Activated CD8-positive, alpha-beta T cell treated with anti-CD3 and anti-CD28 coated beads, Interleukin-2, amount 10 ng/mL, durations not matched to agents 7 days and 5 days (primary cell): ENCODE data around the gene EIF4E2. TPM values are rescaled to one million over a fixed set of nuclear protein-coding genes. Genes with fewer than 3 reads are reported as not detected.

Experiments used
- ATAC-seq: fragments of 150-1000 bp; cut with Tn5 transposase; one replicate; pipeline ENCODE4 v1.10.0; 2021; ENCODE audit warnings: moderate library complexity
- CTCF ChIA-PET: fragments of 350-600 bp; sonication (Branson Sonifier 250); formaldehyde crosslinking; loops from one replicate; lab custom pipeline; 2021; ENCODE audit warnings: antibody characterized with exemption; lab: Charles Lee
- POLR2A ChIA-PET: fragments of 350-600 bp; sonication (Branson Sonifier 250); formaldehyde crosslinking; loops from one replicate; lab custom pipeline; 2021; ENCODE audit warnings: antibody characterized with exemption; lab: Charles Lee
- DNase-seq: peaks from one replicate; pipeline ENCODE4 v3.0.0-alpha.2; 2020
- H3K27ac Mint-ChIP-seq: one replicate; pipeline ENCODE4 v1.8.0; 2021; ENCODE audit warnings: mild to moderate bottlenecking, mixed read lengths
- H3K27me3 Mint-ChIP-seq: one replicate; pipeline ENCODE4 v1.8.0; 2021; ENCODE audit warnings: low read depth, mixed read lengths
- H3K36me3 Mint-ChIP-seq: one replicate; pipeline ENCODE4 v1.8.0; 2021; ENCODE audit warnings: low read depth, mixed read lengths
- H3K4me1 Mint-ChIP-seq: one replicate; pipeline ENCODE4 v1.8.0; 2021; ENCODE audit warnings: low read depth, mixed read lengths
- H3K4me3 Mint-ChIP-seq: one replicate; pipeline ENCODE4 v1.8.0; 2021; ENCODE audit warnings: mild to moderate bottlenecking, mixed read lengths
- H3K9me3 Mint-ChIP-seq: one replicate; pipeline ENCODE4 v1.8.0; 2022; ENCODE audit warnings: mixed read lengths; ENCODE audit not compliant: insufficient read depth
- total RNA-seq, 2 experiments: library from RNA; stranded (reverse); gene quantifications; one replicate each; pipeline ENCODE4 v1.2.3, GENCODE V29; 2021

The EIF4E2 gene
- total RNA-seq, 2 experiments from 2014 or later: 68.5 to 76.7 TPM

DNA sequence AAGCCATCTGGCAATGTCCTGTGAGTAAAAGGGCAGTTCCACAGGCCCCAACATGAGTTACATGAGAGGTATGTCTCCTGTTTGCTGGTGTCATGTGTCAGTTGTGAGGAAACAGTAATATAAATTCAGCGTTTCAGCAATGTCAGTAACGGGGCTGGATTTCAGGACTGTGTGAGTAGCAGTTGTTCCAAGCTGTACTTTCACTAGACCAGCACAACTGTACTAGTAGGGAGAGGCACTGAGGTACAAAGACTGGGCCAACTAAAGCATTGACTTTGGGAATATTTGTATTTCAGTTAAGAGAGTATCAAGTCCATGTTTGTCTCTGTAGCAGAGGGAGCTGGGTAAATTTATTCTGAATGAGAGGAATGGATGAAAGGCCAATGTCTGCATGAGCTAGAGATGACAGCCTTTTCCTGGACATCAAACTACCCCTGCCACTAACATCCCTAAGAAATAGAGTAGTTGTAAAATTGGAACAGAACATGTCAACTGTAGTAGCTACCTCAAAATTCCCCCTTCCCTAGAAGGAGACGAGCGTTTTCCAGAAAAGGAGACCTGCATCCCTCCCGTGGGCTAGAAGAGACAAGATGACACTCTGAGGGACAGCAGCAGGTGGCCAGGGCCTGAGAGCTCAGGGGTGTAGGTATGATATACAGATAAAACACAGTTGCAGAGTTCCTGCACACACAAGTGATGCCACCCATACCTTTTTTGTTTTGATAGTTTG is 24.4 kb downstream of the EIF4E2 start:
- DNase-seq (no peak), ATAC-seq (no peak)
- POLR2A ChIA-PET: no interaction called here
- H3K36me3 Mint-ChIP-seq: peaks cover 34% of the 10 kb centered on the region
- peaks cover 5% of the 10 kb centered on the region for H3K4me1 Mint-ChIP-seq
- H3K27ac Mint-ChIP-seq: no peak overlapping the region
- H3K27me3 Mint-ChIP-seq: no peaks in the 10 kb centered on the region
- no peaks in the 10 kb centered on the region for H3K9me3 Mint-ChIP-seq
- CTCF ChIA-PET: interaction anchor here (1.3 kb wide), 1 partner anchor 12 kb away, joined by 3 read pairs; no protein-coding TSS in a partner anchor
- H3K4me3 Mint-ChIP-seq: no peak overlapping the region

DNA sequence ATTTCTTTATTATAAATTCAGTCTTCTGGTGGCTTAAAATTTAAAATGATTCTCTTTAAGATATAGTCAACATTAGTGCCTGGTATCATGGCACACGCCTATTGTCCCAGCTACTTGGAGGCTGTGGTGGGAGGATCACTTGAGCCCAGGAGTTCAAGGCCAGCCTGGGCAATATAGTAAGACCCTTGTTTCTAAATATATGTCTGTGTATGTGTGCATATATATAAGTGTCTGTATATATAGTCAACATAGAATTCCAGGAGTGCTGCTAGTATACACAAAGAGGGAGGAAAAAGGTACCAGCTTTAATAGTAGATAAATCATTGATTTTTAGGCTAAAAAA is 24.9 kb downstream of the EIF4E2 start:
- ChIA-PET CTCF (no interaction called here), POLR2A (no interaction called here)
- Mint-ChIP-seq H3K4me1 (peaks cover 11% of the 10 kb centered on the region), H3K9me3 (no peaks in the 10 kb centered on the region), H3K27me3 (no peaks in the 10 kb centered on the region), H3K27ac (no peak overlapping the region), H3K36me3 (peaks cover 35% of the 10 kb centered on the region), H3K4me3 (no peak overlapping the region)
- no peak for DNase-seq
- no peak for ATAC-seq

DNA sequence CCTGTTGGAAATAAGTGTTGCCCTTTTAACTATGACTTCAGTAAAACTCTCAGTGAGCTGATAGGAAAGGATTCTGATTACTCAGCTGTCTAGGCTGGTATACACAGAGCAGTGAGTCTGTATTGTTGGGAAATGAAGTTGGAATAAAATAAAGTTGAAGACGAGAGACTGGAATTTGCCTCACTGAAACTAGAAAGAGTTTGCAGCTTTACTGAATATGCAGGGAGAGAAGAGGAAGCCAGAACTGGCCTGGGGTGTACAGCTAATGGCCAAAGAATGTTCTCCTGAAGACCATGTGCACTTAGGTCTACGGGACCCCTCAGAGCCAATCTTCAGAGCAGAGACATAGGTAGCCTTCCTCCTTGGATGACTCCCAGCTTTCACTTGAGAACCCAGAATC is 26.5 kb downstream of the EIF4E2 start:
- ChIA-PET CTCF (interaction anchor here (1.0 kb wide), 1 partner anchor 13 kb away, joined by 4 read pairs; no protein-coding TSS in a partner anchor), POLR2A (interaction anchor here (0.9 kb wide), 1 partner anchor 22 kb away, joined by 3 read pairs; no protein-coding TSS in a partner anchor)
- no peak overlapping the region for H3K27ac Mint-ChIP-seq
- DNase-seq (no peak), ATAC-seq (no peak)
- no peaks in the 10 kb centered on the region for H3K27me3 Mint-ChIP-seq
- no peaks in the 10 kb centered on the region for H3K9me3 Mint-ChIP-seq
- H3K4me3 Mint-ChIP-seq: no peak overlapping the region
- peaks cover 38% of the 10 kb centered on the region for H3K36me3 Mint-ChIP-seq
- H3K4me1 Mint-ChIP-seq: peaks cover 22% of the 10 kb centered on the region

- H3K4me1 Mint-ChIP-seq: peaks cover 22% of the 10 kb centered on the region
- ATAC-seq: no peak
- ChIA-PET CTCF (interaction anchor here (1.0 kb wide), 1 partner anchor 14 kb away, joined by 4 read pairs; no protein-coding TSS in a partner anchor), POLR2A (interaction anchor here (0.9 kb wide), 1 partner anchor 23 kb away, joined by 3 read pairs; no protein-coding TSS in a partner anchor)
- no peaks in the 10 kb centered on the region for H3K9me3 Mint-ChIP-seq
- peaks cover 36% of the 10 kb centered on the region for H3K36me3 Mint-ChIP-seq
- no peak overlapping the region for H3K4me3 Mint-ChIP-seq
- no peak overlapping the region for H3K27ac Mint-ChIP-seq
- DNase-seq: no peak
- H3K27me3 Mint-ChIP-seq: no peaks in the 10 kb centered on the region
Observed at GRCh38 chr2:232577841-232578240, 27.4 kb downstream of the EIF4E2 start.

DNA sequence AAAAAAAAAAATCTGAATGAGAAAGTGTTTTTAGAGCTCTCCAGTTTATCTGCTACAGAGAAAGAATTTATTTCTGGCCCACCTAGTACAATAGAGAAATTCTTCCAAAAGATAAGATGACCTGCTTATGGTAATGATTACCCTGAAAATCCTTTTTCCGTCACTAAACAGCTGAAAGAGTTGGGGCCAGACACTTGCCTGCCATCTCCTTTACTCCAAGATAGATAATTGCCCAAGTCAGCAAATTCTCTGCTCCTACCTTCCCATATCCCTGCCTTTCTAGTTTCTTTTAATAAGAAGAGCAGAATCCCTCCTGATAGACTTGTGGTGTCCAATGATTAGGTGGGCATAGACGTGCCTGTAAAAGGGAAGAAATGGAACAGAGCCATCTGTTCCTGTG is 28.1 kb downstream of the EIF4E2 start:
- no peaks in the 10 kb centered on the region for H3K9me3 Mint-ChIP-seq
- no peak overlapping the region for H3K4me3 Mint-ChIP-seq
- no peak for ATAC-seq

GRCh38 chr2:232580648-232580981 is 30.1 kb downstream of the EIF4E2 start:
- ATAC-seq (no peak), DNase-seq (no peak)
- Mint-ChIP-seq H3K4me3 (no peak overlapping the region), H3K4me1 (peaks cover 22% of the 10 kb centered on the region), H3K36me3 (peaks cover 21% of the 10 kb centered on the region), H3K27me3 (no peaks in the 10 kb centered on the region), H3K27ac (no peak overlapping the region), H3K9me3 (no peaks in the 10 kb centered on the region)
- ChIA-PET CTCF (no interaction called here), POLR2A (no interaction called here)

More for the DNA sequence above, 28.1 kb downstream of the EIF4E2 start:
- ChIA-PET CTCF (no interaction called here), POLR2A (interaction anchor here (0.6 kb wide), 2 partner anchors 119 to 328 kb away, joined by 3 to 6 read pairs; no protein-coding TSS in a partner anchor)
- DNase-seq: no peak
- H3K36me3 Mint-ChIP-seq: peaks cover 31% of the 10 kb centered on the region
- H3K27ac Mint-ChIP-seq: no peak overlapping the region
- H3K4me1 Mint-ChIP-seq: peaks cover 22% of the 10 kb centered on the region
- no peaks in the 10 kb centered on the region for H3K27me3 Mint-ChIP-seq

- H3K27me3 Mint-ChIP-seq: no peaks in the 10 kb centered on the region
- H3K36me3 Mint-ChIP-seq: peaks cover 21% of the 10 kb centered on the region
- ATAC-seq (no peak), DNase-seq (no peak)
- H3K4me3 Mint-ChIP-seq: no peak overlapping the region
- CTCF ChIA-PET: no interaction called here
- no peaks in the 10 kb centered on the region for H3K9me3 Mint-ChIP-seq
- peaks cover 22% of the 10 kb centered on the region for H3K4me1 Mint-ChIP-seq
- H3K27ac Mint-ChIP-seq: no peak overlapping the region
- POLR2A ChIA-PET: no interaction called here
Observed at GRCh38 chr2:232581725-232582124, 31.2 kb downstream of the EIF4E2 start.

DNA sequence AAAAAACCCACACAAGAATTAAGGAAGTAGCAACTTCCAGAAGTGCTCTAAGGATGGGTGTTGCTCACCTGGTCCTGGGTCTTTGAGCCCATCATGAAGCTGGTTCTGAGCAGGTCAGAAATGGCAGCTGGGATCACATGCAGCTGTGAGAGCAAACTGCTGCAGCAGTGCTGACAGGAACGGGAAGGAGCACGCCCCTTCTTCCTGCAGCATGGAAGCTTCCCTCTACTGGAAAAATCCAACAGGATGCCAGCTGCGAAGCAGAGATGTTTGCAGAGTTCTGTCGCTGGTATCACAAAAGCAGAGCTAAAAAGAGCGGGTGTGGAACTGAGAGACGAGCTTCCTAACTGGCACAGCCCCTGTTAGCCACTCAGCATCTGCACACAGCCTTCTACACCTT is 33.7 kb downstream of the EIF4E2 start:
- Mint-ChIP-seq H3K27ac (no peak overlapping the region), H3K36me3 (peaks cover 14% of the 10 kb centered on the region), H3K4me1 (peaks cover 22% of the 10 kb centered on the region), H3K4me3 (no peak overlapping the region), H3K9me3 (no peaks in the 10 kb centered on the region), H3K27me3 (no peaks in the 10 kb centered on the region)
- POLR2A ChIA-PET: no interaction called here
- ATAC-seq (no peak), DNase-seq (no peak)
- CTCF ChIA-PET: no interaction called here

DNA sequence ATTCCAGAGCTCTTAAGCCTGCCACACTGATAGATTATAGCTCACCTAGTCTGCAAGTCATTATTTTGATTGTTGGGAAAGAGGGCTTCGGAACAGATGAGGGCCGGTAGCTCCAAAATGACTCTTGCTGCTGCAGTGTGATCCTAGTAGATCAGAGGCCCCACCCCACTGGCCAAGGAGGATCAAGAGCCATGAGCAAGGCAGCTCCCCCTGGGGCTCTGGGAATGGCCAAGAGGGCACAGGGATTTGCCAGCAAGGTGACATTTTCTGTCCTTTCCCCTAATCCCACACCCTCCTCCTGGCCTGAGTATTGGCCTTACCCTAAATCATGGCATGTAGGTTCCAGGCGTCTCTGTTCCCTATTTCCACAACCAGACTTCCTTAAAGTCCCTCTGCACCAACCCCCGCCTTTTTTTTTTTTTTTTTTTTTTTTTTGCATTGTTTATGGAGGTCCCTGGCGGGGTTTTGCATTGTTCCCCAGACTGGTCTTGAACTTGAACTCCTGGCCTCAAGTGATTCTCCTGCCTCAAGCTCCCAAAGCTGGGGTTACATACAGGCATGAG is 36.5 kb downstream of the EIF4E2 start:
- ChIA-PET CTCF (no interaction called here), POLR2A (no interaction called here)
- DNase-seq (no peak), ATAC-seq (no peak)
- H3K27ac Mint-ChIP-seq: no peak overlapping the region
- H3K36me3 Mint-ChIP-seq: peaks cover 3% of the 10 kb centered on the region
- H3K27me3 Mint-ChIP-seq: no peaks in the 10 kb centered on the region
- no peaks in the 10 kb centered on the region for H3K4me1 Mint-ChIP-seq
- no peak overlapping the region for H3K4me3 Mint-ChIP-seq
- no peaks in the 10 kb centered on the region for H3K9me3 Mint-ChIP-seq

DNA sequence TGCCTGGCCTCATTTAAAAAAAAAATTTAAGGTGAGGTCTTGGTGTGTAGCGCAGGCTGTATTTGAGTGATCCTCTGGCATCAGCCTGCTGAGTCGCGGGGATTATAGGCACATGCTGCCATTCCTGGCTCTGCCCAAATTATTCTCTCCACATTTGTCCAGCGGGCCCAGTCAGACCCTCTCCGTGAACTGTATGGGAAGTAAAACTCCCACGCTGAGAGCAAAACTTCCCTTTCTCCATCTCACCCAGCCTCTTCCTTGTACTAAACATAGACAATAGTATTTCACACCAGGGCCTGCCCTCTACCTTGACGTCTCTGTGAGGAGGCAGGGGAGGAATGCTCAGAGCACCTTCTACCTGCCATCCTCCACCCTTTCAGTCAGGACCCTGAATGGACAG is 37.0 kb downstream of the EIF4E2 start:
- ATAC-seq (no peak), DNase-seq (no peak)
- no peaks in the 10 kb centered on the region for H3K27me3 Mint-ChIP-seq
- ChIA-PET CTCF (no interaction called here), POLR2A (no interaction called here)
- no peaks in the 10 kb centered on the region for H3K4me1 Mint-ChIP-seq
- H3K4me3 Mint-ChIP-seq: no peak overlapping the region
- H3K36me3 Mint-ChIP-seq: peaks cover 3% of the 10 kb centered on the region
- H3K9me3 Mint-ChIP-seq: no peaks in the 10 kb centered on the region
- H3K27ac Mint-ChIP-seq: no peak overlapping the region

GRCh38 chr2:232588031-232588430 is 37.5 kb downstream of the EIF4E2 start:
- peaks cover 3% of the 10 kb centered on the region for H3K36me3 Mint-ChIP-seq
- no peaks in the 10 kb centered on the region for H3K9me3 Mint-ChIP-seq

More at GRCh38 chr2:232588031-232588430, 37.5 kb downstream of the EIF4E2 start:
- ATAC-seq: no peak
- no peaks in the 10 kb centered on the region for H3K27me3 Mint-ChIP-seq
- no peak for DNase-seq
- CTCF ChIA-PET: no interaction called here
- H3K4me1 Mint-ChIP-seq: no peaks in the 10 kb centered on the region
- POLR2A ChIA-PET: no interaction called here
- H3K4me3 Mint-ChIP-seq: no peak overlapping the region
- no peak overlapping the region for H3K27ac Mint-ChIP-seq
